Esophagus (tissue), 2 donors: ENCODE data around the gene GPR25. TPM values are rescaled to one million over a fixed set of nuclear protein-coding genes. Genes with fewer than 3 reads are reported as not detected.
A peak's percentile ranks its signal among the peaks of the same experiment; 100 is the strongest.

Experiments used
- H3K27ac ChIP-seq, 2 donors: one replicate each; pipeline ENCODE4 v1.5.1; 2013; ENCODE audit warnings: low read depth in 2 of 2, mild to moderate bottlenecking in 2 of 2, inconsistent platforms in 1 of 2, low read length in 1 of 2, moderate library complexity in 1 of 2
- H3K27me3 ChIP-seq, 2 donors: one replicate each; pipeline ENCODE4 v1.6.1; 2013; ENCODE audit warnings: low read length in 2 of 2, control low read depth in 1 of 2, mild to moderate bottlenecking in 1 of 2; ENCODE audit not compliant: insufficient read depth in 2 of 2, control insufficient read depth in 1 of 2
- H3K36me3 ChIP-seq, 2 donors: one replicate each; pipeline ENCODE4 v1.6.1; 2013; ENCODE audit warnings: low read length in 1 of 2; ENCODE audit not compliant: control insufficient read depth in 2 of 2, insufficient read depth in 2 of 2
- H3K4me1 ChIP-seq, 2 donors: one replicate each; pipeline ENCODE4 v1.6.1; 2013; ENCODE audit warnings: low read length in 1 of 2; ENCODE audit not compliant: control insufficient read depth in 2 of 2, insufficient read depth in 2 of 2
- H3K4me3 ChIP-seq, 2 donors: one replicate each; pipeline ENCODE4 v1.5.1; 2013; ENCODE audit warnings: low read length in 2 of 2, mild to moderate bottlenecking in 2 of 2, low read depth in 1 of 2, moderate library complexity in 1 of 2
- H3K9me3 ChIP-seq, 2 donors: one replicate each; pipeline ENCODE4 v1.6.1; 2013; ENCODE audit warnings: mild to moderate bottlenecking in 2 of 2, low read depth in 1 of 2, low read length in 1 of 2, moderate library complexity in 1 of 2; ENCODE audit not compliant: control insufficient read depth in 2 of 2, insufficient read depth in 1 of 2
- WGBS, 2 donors: extraction: QIAGEN DNeasy Blood & Tissue Kit; methylation state at CpG; one replicate each; pipeline ENCODE4 v1.1.7; 2013; 5-methylcytosine and 5-hydroxymethylcytosine counted together
- polyA plus RNA-seq, 2 donors: library from polyadenylated mRNA; stranded (reverse); fragments of 200-250 nt; gene quantifications; one replicate each; pipeline ENCODE4 v1.2.3, GENCODE V29; 2013
- donor health status: healthy with polysubstance abuse.
- donor health status: Bipolar disorder and iron deficiency.

Gene GPR25
- polyA plus RNA-seq, 2 donors: 0.14 to 0.55 TPM

- H3K27me3 ChIP-seq: peaks cover 0 to 15% of the 10 kb centered on the region in 2 donors
- no peaks in the 10 kb centered on the region for H3K9me3 ChIP-seq
- H3K4me1 ChIP-seq: peaks cover 9 to 13% of the 10 kb centered on the region in 2 donors
- 79 to 80% methylated on average over 9 of the region's 9 CpGs for WGBS, 2 donors
- peak overlapping the region; percentile 2 to 16 for H3K27ac ChIP-seq
- H3K4me3 ChIP-seq: no peak overlapping the region
- H3K36me3 ChIP-seq: no peaks in the 10 kb centered on the region
These were observed 2.9 kb upstream of the GPR25 start for GRCh38 chr1:200869753-200870391.

GRCh38 chr1:200873116-200873670 lies 412 bp downstream of the GPR25 start:
- no peaks in the 10 kb centered on the region for H3K9me3 ChIP-seq
- peak overlapping the region; percentile 42 to 46 for H3K4me3 ChIP-seq
- H3K27ac ChIP-seq: peak overlapping the region in 1 of 2 donors; percentile 45
- 15 to 18% methylated on average over 41 to 61 of the region's 61 CpGs for WGBS, 2 donors
- peaks cover 0 to 15% of the 10 kb centered on the region in 2 donors for H3K27me3 ChIP-seq
- no peaks in the 10 kb centered on the region for H3K36me3 ChIP-seq
- peaks cover 9 to 13% of the 10 kb centered on the region in 2 donors for H3K4me1 ChIP-seq

- 20 to 33% methylated on average over 55 to 66 of the region's 66 CpGs for WGBS, 2 donors
These were observed 1.1 kb downstream of the GPR25 start for GRCh38 chr1:200873671-200874397.

GRCh38 chr1:200874694-200875093 lies 1.9 kb downstream of the GPR25 start:
- H3K27ac ChIP-seq: no peak overlapping the region
- no peak overlapping the region for H3K4me3 ChIP-seq
- H3K4me1 ChIP-seq: peaks cover 9 to 13% of the 10 kb centered on the region in 2 donors
- H3K36me3 ChIP-seq: no peaks in the 10 kb centered on the region
- WGBS, 2 donors: 86 to 92% methylated on average over 6 of the region's 6 CpGs
- H3K9me3 ChIP-seq: no peaks in the 10 kb centered on the region
- peaks cover 0 to 15% of the 10 kb centered on the region in 2 donors for H3K27me3 ChIP-seq

More at GRCh38 chr1:200873671-200874397, 1.1 kb downstream of the GPR25 start:
- no peaks in the 10 kb centered on the region for H3K36me3 ChIP-seq
- peaks cover 0 to 15% of the 10 kb centered on the region in 2 donors for H3K27me3 ChIP-seq
- H3K4me3 ChIP-seq: peak overlapping the region; percentile 42 to 46
- H3K4me1 ChIP-seq: peaks cover 9 to 13% of the 10 kb centered on the region in 2 donors
- peak overlapping the region in 1 of 2 donors; percentile 28 for H3K27ac ChIP-seq
- no peaks in the 10 kb centered on the region for H3K9me3 ChIP-seq

- Histone ChIP-seq H3K9me3 (no peaks in the 10 kb centered on the region), H3K4me3 (no peak overlapping the region), H3K36me3 (no peaks in the 10 kb centered on the region), H3K4me1 (peaks cover 9 to 13% of the 10 kb centered on the region in 2 donors), H3K27ac (no peak overlapping the region), H3K27me3 (peaks cover 0 to 15% of the 10 kb centered on the region in 2 donors)
- 84 to 86% methylated on average over 5 of the region's 5 CpGs for WGBS, 2 donors
These were observed 2.6 kb downstream of the GPR25 start for GRCh38 chr1:200875416-200875815.

- Histone ChIP-seq H3K4me1 (peaks cover 9 to 13% of the 10 kb centered on the region in 2 donors), H3K36me3 (no peaks in the 10 kb centered on the region), H3K27ac (no peak overlapping the region), H3K4me3 (no peak overlapping the region), H3K9me3 (no peaks in the 10 kb centered on the region), H3K27me3 (peaks cover 0 to 11% of the 10 kb centered on the region in 2 donors)
- 77 to 79% methylated on average over 3 of the region's 3 CpGs for WGBS, 2 donors
These were observed 4.2 kb downstream of the GPR25 start for GRCh38 chr1:200877010-200877409.

- H3K36me3 ChIP-seq: no peaks in the 10 kb centered on the region
- no peak overlapping the region for H3K4me3 ChIP-seq
- peaks cover 0 to 6% of the 10 kb centered on the region in 2 donors for H3K27me3 ChIP-seq
- WGBS, 2 donors: 76 to 78% methylated on average over 6 of the region's 6 CpGs
- no peak overlapping the region for H3K27ac ChIP-seq
- no peaks in the 10 kb centered on the region for H3K9me3 ChIP-seq
- peaks cover 6 to 8% of the 10 kb centered on the region in 2 donors for H3K4me1 ChIP-seq
These were observed 5.2 kb downstream of the GPR25 start for GRCh38 chr1:200877839-200878551.

GRCh38 chr1:200880212-200880611 lies 7.4 kb downstream of the GPR25 start:
- no peaks in the 10 kb centered on the region for H3K9me3 ChIP-seq
- no peaks in the 10 kb centered on the region for H3K36me3 ChIP-seq
- no peaks in the 10 kb centered on the region for H3K4me1 ChIP-seq
- 32 to 55% methylated on average over 3 of the region's 3 CpGs for WGBS, 2 donors
- no peaks in the 10 kb centered on the region for H3K27me3 ChIP-seq
- H3K4me3 ChIP-seq: no peak overlapping the region
- H3K27ac ChIP-seq: no peak overlapping the region

GRCh38 chr1:200883118-200883517 lies 10.3 kb downstream of the GPR25 start:
- Histone ChIP-seq H3K9me3 (no peaks in the 10 kb centered on the region), H3K4me3 (no peak overlapping the region), H3K4me1 (no peaks in the 10 kb centered on the region), H3K27me3 (no peaks in the 10 kb centered on the region), H3K36me3 (no peaks in the 10 kb centered on the region), H3K27ac (no peak overlapping the region)
- 82 to 86% methylated on average over 3 of the region's 3 CpGs for WGBS, 2 donors
